NCI-H526 treated with DMSO at 0.1 percent for 48 hours (cell line): ENCODE measurements around the gene JAG2.

ENCODE experiments used
- DNase-seq: peaks from one replicate; lab custom pipeline; 2025; lab: John Stamatoyannopoulos, UW

The JAG2 gene

GRCh38 chr14:105165134-105165704 is 3.4 kb downstream of the JAG2 start:
- peak; percentile 43 for DNase-seq

GRCh38 chr14:105163040-105163742 is 5.4 kb downstream of the JAG2 start:
- peak; percentile 41 for DNase-seq

- no peak for DNase-seq
Measured at GRCh38 chr14:105162669-105162979, 6.0 kb downstream of the JAG2 start.

GRCh38 chr14:105161964-105162668 is 6.5 kb downstream of the JAG2 start:
- no peak for DNase-seq

GRCh38 chr14:105161309-105161708 is 7.3 kb downstream of the JAG2 start:
- peak; percentile 81 for DNase-seq

- no peak for DNase-seq
Measured at GRCh38 chr14:105160776-105161175, 7.8 kb downstream of the JAG2 start.

GRCh38 chr14:105159344-105159743 is 9.2 kb downstream of the JAG2 start:
- DNase-seq: no peak

GRCh38 chr14:105158794-105159193 is 9.8 kb downstream of the JAG2 start:
- DNase-seq: no peak

GRCh38 chr14:105157872-105158271 is 10.7 kb downstream of the JAG2 start:
- no peak for DNase-seq

- DNase-seq: no peak
Measured at GRCh38 chr14:105156414-105157375, 11.9 kb downstream of the JAG2 start.

- no peak for DNase-seq
Measured at GRCh38 chr14:105155681-105156413, 12.7 kb downstream of the JAG2 start.

- DNase-seq: no peak
Measured at GRCh38 chr14:105155071-105155651, 13.4 kb downstream of the JAG2 start.

- DNase-seq: no peak
Measured at GRCh38 chr14:105154476-105154871, 14.1 kb downstream of the JAG2 start.

GRCh38 chr14:105153739-105154475 is 14.7 kb downstream of the JAG2 start:
- no peak for DNase-seq

- no peak for DNase-seq
Measured at GRCh38 chr14:105153331-105153731, 15.2 kb downstream of the JAG2 start.

GRCh38 chr14:105152794-105153241 is 15.8 kb downstream of the JAG2 start:
- no peak for DNase-seq

- DNase-seq: no peak
Measured at GRCh38 chr14:105151838-105152793, 16.5 kb downstream of the JAG2 start.

- DNase-seq: no peak
Measured at GRCh38 chr14:105151084-105151837, 17.3 kb downstream of the JAG2 start.
